Right cardiac atrium (tissue), 5 donors: ENCODE measurements around the gene EIF6. TPM values are rescaled to one million over a fixed set of nuclear protein-coding genes. Genes with fewer than 3 reads are reported as not detected.

Experiments
- ATAC-seq, 2 donors: fragments of 200-7000 bp; cut with Tn5 transposase; one replicate each; pipeline versions ENCODE4 v1.8.0 to v1.9.1; 2020; ENCODE audit warnings: moderate library complexity in 2 of 2, mild to moderate bottlenecking in 1 of 2
- DNase-seq, 3 donors: peaks; one replicate each; pipeline ENCODE4 v3.0.0-alpha.2; 2020
- H3K27ac ChIP-seq: one replicate; pipeline ENCODE4 v1.5.1; 2013; ENCODE audit warnings: mild to moderate bottlenecking, low read length, control low read depth, moderate library complexity
- H3K27me3 ChIP-seq: one replicate; pipeline ENCODE4 v1.6.1; 2013; ENCODE audit not compliant: control insufficient read depth, insufficient read depth
- H3K4me1 ChIP-seq: one replicate; pipeline ENCODE4 v1.6.1; 2013; ENCODE audit warnings: low read length; ENCODE audit not compliant: control insufficient read depth, insufficient read depth
- H3K4me3 ChIP-seq: one replicate; pipeline ENCODE4 v1.5.1; 2013; ENCODE audit warnings: low read length, control low read depth
- H3K9me3 ChIP-seq: one replicate; pipeline ENCODE4 v1.6.1; 2013; ENCODE audit warnings: low read length; ENCODE audit not compliant: control insufficient read depth
- WGBS: extraction: QIAGEN DNeasy Blood & Tissue Kit; methylation state at CpG from one replicate; pipeline ENCODE4 v1.1.7; 2013; 5-methylcytosine and 5-hydroxymethylcytosine counted together
- intact Hi-C, 4 donors: fragments of 100-400 bp; cut with DNase I; formaldehyde crosslinking; loops; one replicate each; pipeline versions ENCODE4 v1.11.0 to v1.14.0; 2022 to 2023
- long read RNA-seq, 4 donors: library from polyadenylated mRNA; unstranded; transcript quantifications; one replicate each; pipeline ENCODE4 v2.0.0, GENCODE V29; 2020 to 2021
- polyA plus RNA-seq: library from polyadenylated mRNA; stranded (reverse); fragments of 200-250 nt; gene quantifications from one replicate; pipeline ENCODE4 v1.2.3, GENCODE V29; 2013
- total RNA-seq, 4 donors: library from RNA; stranded (reverse); fragmentation: NEBNext Ultra II Directional; extraction: Animal tissue kit (Norgen Biotek cat#: 25700); gene quantifications; one replicate each; pipeline ENCODE4 v1.2.1, GENCODE V29; 2021
- donor health status: healthy with polysubstance abuse.
- donor health status: DM: no; HTN: yes; CAD: no.
- donor health status: DM: no; HTN: no; CAD: no.
- donor health status: DM: no; HTN: yes; CAD: no; lungs with severe emphysema.
- donor health status: DM: yes; HTN: yes; CAD: no.

EIF6 gene
- total RNA-seq (10 to 100 TPM; 36.2 to 57.3 (median 41.4) TPM), polyA plus RNA-seq (37.7 TPM)
- long read RNA-seq, donor 1, transcript EIF6-201 (6 exons, 1,252 nt): minor isoform, 12 of 46 reads
- long read RNA-seq, donor 1, transcript EIF6-203 (7 exons, 1,289 nt): major isoform, 32 of 46 reads
- long read RNA-seq, donor 1, partial matches to known transcripts: 1 of 46 reads
- long read RNA-seq, donor 1, other reads (novel, unspliced or antisense): 1 of 46 reads
- long read RNA-seq, donor 2, transcript EIF6-203 (7 exons, 1,289 nt): major isoform, 18 of 34 reads
- long read RNA-seq, donor 2, transcript EIF6-201 (6 exons, 1,252 nt): minor isoform, 11 of 34 reads
- long read RNA-seq, donor 2, partial matches to known transcripts: 4 of 34 reads
- long read RNA-seq, donor 2, other reads (novel, unspliced or antisense): 0 of 34 reads
- long read RNA-seq, donor 3, transcript EIF6-201 (6 exons, 1,252 nt): minor isoform, 17 of 82 reads
- long read RNA-seq, donor 3, transcript EIF6-203 (7 exons, 1,289 nt): major isoform, 53 of 82 reads
- long read RNA-seq, donor 3, partial matches to known transcripts: 5 of 82 reads
- long read RNA-seq, donor 3, other reads (novel, unspliced or antisense): 5 of 82 reads
- long read RNA-seq, donor 4, transcript EIF6-203 (7 exons, 1,289 nt): major isoform, 12 of 24 reads
- long read RNA-seq, donor 4, transcript EIF6-201 (6 exons, 1,252 nt): minor isoform, 7 of 24 reads
- long read RNA-seq, donor 4, partial matches to known transcripts: 3 of 24 reads
- long read RNA-seq, donor 4, other reads (novel, unspliced or antisense): 1 of 24 reads

GRCh38 chr20:35284267-35284991 is at the start of gene EIF6:
Gene EIF6, minus strand, starts transcription at chr20:35284772. Its CDS starts 285 bp downstream, at chr20:35284487.
- ATAC-seq: peak; percentile 92 to 93
- intact Hi-C loops: no loop called here
- H3K27ac ChIP-seq: peak within 1 kb of the TSS; percentile 73

DNA sequence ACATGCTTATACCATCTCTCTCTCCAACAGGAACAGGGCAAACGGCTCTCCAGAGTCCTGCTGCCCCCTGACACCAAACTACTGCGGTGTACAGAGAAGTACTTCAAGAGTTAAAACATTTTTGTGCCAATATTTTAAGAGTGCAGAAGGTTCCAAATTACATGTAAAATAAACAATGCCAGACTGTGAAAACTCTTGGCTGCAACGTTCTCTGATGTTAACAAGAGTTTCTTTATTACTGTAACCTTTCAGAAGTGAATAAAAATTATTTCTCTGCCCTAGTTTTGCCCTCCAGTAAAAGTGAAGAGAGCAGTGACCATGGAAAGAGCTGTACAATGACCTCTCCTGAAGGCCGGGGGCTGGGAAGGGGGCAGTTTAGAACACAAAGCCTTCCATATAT is 49.0 kb upstream of the EIF6 start:
- H3K27ac ChIP-seq: no peak overlapping the region
- no peak for DNase-seq

More at GRCh38 chr20:35284267-35284991, at the start of gene EIF6:
- Histone ChIP-seq H3K4me1 (peaks cover 2% of the 10 kb centered on the region), H3K4me3 (peak within 1 kb of the TSS; percentile 92), H3K9me3 (no peaks in the 10 kb centered on the region), H3K27me3 (no peaks in the 10 kb centered on the region)
- under 1% methylated on average over 61 of the region's 61 CpGs for WGBS
- DNase-seq: peak; percentile 87 to 95 (median 93)

DNA sequence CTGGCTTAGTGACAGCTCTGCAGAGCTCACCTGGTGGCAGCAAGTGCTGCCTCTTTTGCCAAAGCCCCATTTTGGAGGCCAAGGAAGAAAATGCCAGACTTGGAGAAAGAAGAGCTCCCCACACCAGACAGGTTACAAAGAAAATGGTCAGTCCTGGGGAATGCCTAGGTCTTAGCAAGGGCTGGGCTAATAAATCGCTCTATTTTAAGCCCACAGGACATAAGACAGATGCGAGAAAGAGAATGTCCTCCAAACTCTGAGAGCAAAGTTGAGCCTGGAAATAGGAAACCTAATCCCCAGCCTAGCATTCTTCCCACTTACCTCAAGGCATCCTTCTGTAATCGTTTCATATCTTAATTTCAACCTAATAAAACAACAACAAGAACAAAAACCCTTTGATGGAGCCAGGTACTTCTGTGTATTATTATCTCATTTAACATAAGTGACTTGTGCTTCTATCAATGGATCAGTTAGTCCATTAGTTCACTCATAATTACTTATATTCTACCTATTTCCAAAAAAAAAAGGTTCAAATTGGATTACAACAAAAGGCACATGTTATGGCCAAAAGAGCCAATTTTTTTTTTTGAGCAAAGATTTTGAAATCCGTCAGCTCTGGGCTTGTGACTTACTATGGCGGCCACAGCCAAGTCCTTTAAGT is 48.1 kb upstream of the EIF6 start:
- WGBS: 86% methylated on average over 5 of the region's 5 CpGs
- DNase-seq (no peak), ATAC-seq (no peak)
- no peak overlapping the region for H3K27ac ChIP-seq
- H3K4me1 ChIP-seq: no peaks in the 10 kb centered on the region
- no peak overlapping the region for H3K4me3 ChIP-seq
- intact Hi-C loops: no loop called here
- H3K27me3 ChIP-seq: no peaks in the 10 kb centered on the region
- H3K9me3 ChIP-seq: no peaks in the 10 kb centered on the region

More for the DNA sequence above, 49.0 kb upstream of the EIF6 start:
- intact Hi-C loops: no loop called here
- no peaks in the 10 kb centered on the region for H3K4me1 ChIP-seq
- H3K9me3 ChIP-seq: no peaks in the 10 kb centered on the region
- 54% methylated on average over 4 of the region's 4 CpGs for WGBS
- no peak overlapping the region for H3K4me3 ChIP-seq
- peak; percentile 30 to 37 for ATAC-seq
- no peaks in the 10 kb centered on the region for H3K27me3 ChIP-seq

- no peak overlapping the region for H3K27ac ChIP-seq
- ATAC-seq (no peak), DNase-seq (no peak)
- H3K9me3 ChIP-seq: no peaks in the 10 kb centered on the region
- WGBS: 86% methylated on average over 4 of the region's 4 CpGs
- H3K4me1 ChIP-seq: no peaks in the 10 kb centered on the region
- intact Hi-C loops: no loop called here
- H3K4me3 ChIP-seq: no peak overlapping the region
- H3K27me3 ChIP-seq: no peaks in the 10 kb centered on the region
Observed at GRCh38 chr20:35329435-35330139, 45.0 kb upstream of the EIF6 start.

DNA sequence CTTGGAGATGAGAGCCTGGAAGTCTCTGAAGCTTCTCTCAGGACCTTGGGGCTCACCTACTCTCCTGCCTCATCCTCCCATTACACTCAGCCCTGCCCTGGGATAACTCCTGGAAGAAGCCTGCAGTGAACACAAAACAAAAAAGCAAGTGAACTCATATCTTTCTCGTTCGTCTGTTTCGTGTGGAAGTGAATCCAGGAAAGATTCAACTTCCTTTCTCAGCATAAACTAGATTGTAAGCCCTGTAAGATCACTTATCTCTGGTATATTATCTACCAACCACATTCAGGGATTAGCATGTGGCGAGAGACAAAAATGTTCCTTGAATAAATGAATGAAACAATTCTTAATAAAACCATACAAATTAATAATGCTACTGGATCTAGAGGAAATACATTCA is 44.1 kb upstream of the EIF6 start:
- ATAC-seq (no peak), DNase-seq (no peak)
- no peaks in the 10 kb centered on the region for H3K9me3 ChIP-seq
- WGBS: 72% methylated on average over 4 of the region's 4 CpGs
- H3K27ac ChIP-seq: no peak overlapping the region
- no peaks in the 10 kb centered on the region for H3K4me1 ChIP-seq
- H3K4me3 ChIP-seq: no peak overlapping the region
- intact Hi-C loops: no loop called here
- no peaks in the 10 kb centered on the region for H3K27me3 ChIP-seq

DNA sequence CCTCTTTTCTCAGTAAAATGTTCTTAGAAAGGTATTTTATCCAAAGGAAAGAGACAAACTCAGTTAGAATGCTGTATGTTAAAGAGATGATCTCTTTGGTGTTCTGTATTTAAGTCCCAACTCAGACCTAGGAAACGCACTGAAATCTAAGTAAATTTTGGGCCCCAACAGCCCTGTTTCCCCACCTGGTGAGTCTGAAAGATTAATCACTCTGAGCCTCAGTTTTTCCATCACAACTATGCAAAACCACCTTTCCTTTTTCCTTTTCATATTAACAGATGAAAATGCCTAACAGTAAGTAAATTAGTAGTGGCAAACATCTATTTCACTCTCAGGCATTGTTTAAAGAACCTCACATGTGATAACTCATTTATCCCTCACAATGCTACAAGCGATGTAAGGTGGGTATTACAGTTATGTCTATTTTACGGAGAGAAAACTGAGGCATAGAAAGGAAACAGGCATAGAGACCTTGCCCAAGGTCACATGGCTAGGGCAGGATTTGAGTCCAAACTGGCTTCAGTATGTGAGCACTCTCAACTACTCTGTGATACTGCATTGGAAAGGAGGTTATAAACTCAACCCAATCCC is 43.6 kb upstream of the EIF6 start:
- Histone ChIP-seq H3K9me3 (no peaks in the 10 kb centered on the region), H3K4me1 (no peaks in the 10 kb centered on the region), H3K27ac (no peak overlapping the region), H3K4me3 (no peak overlapping the region), H3K27me3 (no peaks in the 10 kb centered on the region)
- DNase-seq (no peak), ATAC-seq (no peak)
- 97% methylated on average over 3 of the region's 3 CpGs for WGBS
- intact Hi-C loops: no loop called here

- H3K27me3 ChIP-seq: no peaks in the 10 kb centered on the region
- H3K4me3 ChIP-seq: no peak overlapping the region
- DNase-seq: no peak
- WGBS: 97% methylated on average over 4 of the region's 4 CpGs
- no peaks in the 10 kb centered on the region for H3K4me1 ChIP-seq
- no peak overlapping the region for H3K27ac ChIP-seq
- intact Hi-C loops: no loop called here
- peak; percentile 74 to 91 for ATAC-seq
- H3K9me3 ChIP-seq: no peaks in the 10 kb centered on the region
Observed at GRCh38 chr20:35327074-35327976, 42.8 kb upstream of the EIF6 start.

GRCh38 chr20:35326740-35327073 is 42.1 kb upstream of the EIF6 start:
- 88% methylated on average over 3 of the region's 3 CpGs for whole genome bisulfite sequencing
- Histone ChIP-seq H3K27ac (no peak overlapping the region), H3K27me3 (no peaks in the 10 kb centered on the region), H3K9me3 (no peaks in the 10 kb centered on the region), H3K4me3 (no peak overlapping the region), H3K4me1 (no peaks in the 10 kb centered on the region)
- ATAC-seq: no peak
- no peak for DNase-seq
- intact Hi-C loops: no loop called here

- no peaks in the 10 kb centered on the region for H3K4me1 ChIP-seq
- DNase-seq: no peak
- 75% methylated on average over 11 of the region's 11 CpGs for WGBS
- ATAC-seq: peak in 1 of 2 donors; percentile 13
- no peaks in the 10 kb centered on the region for H3K9me3 ChIP-seq
- H3K27ac ChIP-seq: no peak overlapping the region
- intact Hi-C loops: no loop called here
- no peak overlapping the region for H3K4me3 ChIP-seq
- H3K27me3 ChIP-seq: no peaks in the 10 kb centered on the region
Observed at GRCh38 chr20:35326021-35326739, 41.6 kb upstream of the EIF6 start.
